Measurements from ENCODE around the gene FOXL2NB. TPM values are rescaled to one million over a fixed set of nuclear protein-coding genes. Genes with fewer than 3 reads are reported as not detected.

Gene FOXL2NB
- total RNA-seq, 1 donor from 2014 or later = not detected

- Mint-ChIP-seq H3K4me1 (ENCODE audit: low read depth) (peaks cover 3% of the 10 kb centered on the region), H3K27me3 (peaks cover 91% of the 10 kb centered on the region), H3K9me3 (ENCODE audit: low read depth) (no peaks in the 10 kb centered on the region), H3K4me3 (ENCODE audit: low read depth) (no peak overlapping the region), H3K36me3 (ENCODE audit: insufficient read depth) (no peaks in the 10 kb centered on the region), H3K27ac (no peak overlapping the region)
- DNase-seq (ENCODE audit: low spot score, unreplicated experiment) = no peak
- TF ChIP-seq CTCF (IDR thresholded peaks at IDR 0.05; ENCODE audit: unreplicated experiment) = no peak
These were observed 10.0 kb upstream of the FOXL2NB start for GRCh38 chr3:138936741-138937689.

- no peak for DNase-seq (ENCODE audit: low spot score, unreplicated experiment)
- no peaks in the 10 kb centered on the region for H3K9me3 Mint-ChIP-seq (ENCODE audit: low read depth)
- TF ChIP-seq CTCF (IDR thresholded peaks at IDR 0.05; ENCODE audit: unreplicated experiment) = no peak
- H3K27ac Mint-ChIP-seq = no peak overlapping the region
- peaks cover 97% of the 10 kb centered on the region for H3K27me3 Mint-ChIP-seq
- no peak overlapping the region for H3K4me3 Mint-ChIP-seq (ENCODE audit: low read depth)
- peaks cover 3% of the 10 kb centered on the region for H3K4me1 Mint-ChIP-seq (ENCODE audit: low read depth)
- H3K36me3 Mint-ChIP-seq (ENCODE audit: insufficient read depth) = no peaks in the 10 kb centered on the region
These were observed 9.3 kb upstream of the FOXL2NB start for GRCh38 chr3:138937690-138938055.

GRCh38 chr3:138938056-138938876, 8.8 kb upstream of the FOXL2NB start:
- Mint-ChIP-seq H3K4me3 (ENCODE audit: low read depth) (no peak overlapping the region), H3K27ac (no peak overlapping the region), H3K9me3 (ENCODE audit: low read depth) (no peaks in the 10 kb centered on the region), H3K4me1 (ENCODE audit: low read depth) (peaks cover 3% of the 10 kb centered on the region), H3K36me3 (ENCODE audit: insufficient read depth) (no peaks in the 10 kb centered on the region), H3K27me3 (peaks cover 99% of the 10 kb centered on the region)
- DNase-seq (ENCODE audit: low spot score, unreplicated experiment) = no peak
- TF ChIP-seq CTCF (IDR thresholded peaks at IDR 0.05; ENCODE audit: unreplicated experiment) = no peak

- no peaks in the 10 kb centered on the region for H3K36me3 Mint-ChIP-seq (ENCODE audit: insufficient read depth)
- no peak overlapping the region for H3K27ac Mint-ChIP-seq
- H3K4me3 Mint-ChIP-seq (ENCODE audit: low read depth) = no peak overlapping the region
- H3K9me3 Mint-ChIP-seq (ENCODE audit: low read depth) = no peaks in the 10 kb centered on the region
- H3K27me3 Mint-ChIP-seq = peaks cover 99% of the 10 kb centered on the region
- DNase-seq (ENCODE audit: low spot score, unreplicated experiment) = no peak
- TF ChIP-seq CTCF (IDR thresholded peaks at IDR 0.05; ENCODE audit: unreplicated experiment) = no peak
- H3K4me1 Mint-ChIP-seq (ENCODE audit: low read depth) = peaks cover 3% of the 10 kb centered on the region
These were observed 8.0 kb upstream of the FOXL2NB start for GRCh38 chr3:138938877-138939560.

All from progenitor cell of endocrine pancreas (in vitro differentiated cells).